ENCODE data around the gene NEURL4. TPM values are rescaled to one million over a fixed set of nuclear protein-coding genes. Genes with fewer than 3 reads are reported as not detected.

The NEURL4 gene
- total RNA-seq, 2 donors from 2014 or later: 30.2 to 55.8 TPM

DNA sequence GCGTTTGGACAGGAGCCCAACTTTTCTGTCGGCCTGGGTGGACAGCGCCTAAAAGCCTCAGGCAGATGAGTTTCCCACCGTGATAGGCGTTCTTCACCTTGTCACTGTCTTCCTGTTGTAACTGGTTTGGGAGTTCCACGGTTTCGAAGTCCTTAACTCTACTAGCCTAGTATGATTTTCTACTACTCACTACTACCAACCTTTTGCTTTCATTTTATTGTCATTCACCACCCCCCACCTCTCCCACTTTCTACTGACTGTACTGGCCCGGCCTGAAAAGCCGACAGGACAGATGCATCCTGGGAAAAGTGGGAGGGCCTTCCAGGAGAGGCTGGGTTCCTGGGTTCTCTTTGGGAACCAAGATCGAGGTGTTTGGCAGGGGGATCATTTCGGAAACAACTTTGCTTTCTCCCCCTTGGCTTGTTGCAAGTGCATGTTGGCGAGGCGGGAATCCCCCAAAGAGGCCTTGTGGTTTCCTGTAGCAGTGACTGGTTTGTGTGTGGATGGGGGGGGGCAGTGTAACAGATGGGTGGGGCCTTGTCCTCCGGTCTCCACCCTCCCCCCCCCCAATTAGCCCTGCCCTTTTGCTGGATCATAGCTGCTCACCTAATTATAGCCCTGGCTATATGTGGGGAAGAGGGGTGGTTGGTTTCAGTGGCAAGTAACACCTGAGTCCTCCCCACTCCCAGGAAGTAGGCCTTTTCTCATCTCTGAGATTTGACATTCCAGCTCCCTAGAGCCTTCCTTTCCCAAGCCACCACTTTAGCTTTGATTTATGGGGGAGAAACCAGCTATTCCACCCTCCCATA is 20.3 kb downstream of the NEURL4 start:
- DNase-seq: peak; percentile 94
- TF ChIP-seq CTCF (IDR thresholded peaks at IDR 0.05): no peak
- peaks cover 29% of the 10 kb centered on the region for H3K36me3 ChIP-seq
- intact Hi-C loops (cut with DNase I): no loop called here
- H3K4me3 ChIP-seq: peak overlapping the region; percentile 74
- H3K27me3 ChIP-seq: no peaks in the 10 kb centered on the region
- H3K4me1 ChIP-seq: peaks cover 11% of the 10 kb centered on the region
- H3K9ac ChIP-seq (ENCODE audit: low read depth in 2 of 2, low read length in 2 of 2): peak overlapping the region; percentile 79 to 98
- peak overlapping the region; percentile 92 for H3K27ac ChIP-seq
- no peaks in the 10 kb centered on the region for H3K9me3 ChIP-seq

GRCh38 chr17:7307686-7308624 is 21.2 kb downstream of the NEURL4 start:
- peak overlapping the region; percentile 92 for H3K27ac ChIP-seq
- DNase-seq: peak; percentile 59
- no peaks in the 10 kb centered on the region for H3K27me3 ChIP-seq
- peaks cover 20% of the 10 kb centered on the region for H3K36me3 ChIP-seq
- intact Hi-C loops (cut with DNase I): no loop called here
- TF ChIP-seq CTCF (IDR thresholded peaks at IDR 0.05): no peak
- H3K9me3 ChIP-seq: no peaks in the 10 kb centered on the region
- H3K9ac ChIP-seq (ENCODE audit: low read depth in 2 of 2, low read length in 2 of 2): peak overlapping the region; percentile 79 to 98
- peak overlapping the region; percentile 74 for H3K4me3 ChIP-seq
- H3K4me1 ChIP-seq: peaks cover 7% of the 10 kb centered on the region

- H3K27me3 ChIP-seq: no peaks in the 10 kb centered on the region
- no peak for TF ChIP-seq CTCF (IDR thresholded peaks at IDR 0.05)
- peak; percentile 100 for DNase-seq
- peak within 1 kb of the TSS; percentile 74 for H3K4me3 ChIP-seq
- peaks cover 12% of the 10 kb centered on the region for H3K36me3 ChIP-seq
- peak within 1 kb of the TSS; percentile 79 to 98 for H3K9ac ChIP-seq (ENCODE audit: low read depth in 2 of 2, low read length in 2 of 2)
- peaks cover 7% of the 10 kb centered on the region for H3K4me1 ChIP-seq
- intact Hi-C loops (cut with DNase I): no loop called here
- peak within 1 kb of the TSS; percentile 92 for H3K27ac ChIP-seq
- H3K9me3 ChIP-seq: no peaks in the 10 kb centered on the region
Observed at GRCh38 chr17:7306911-7307685, 22.0 kb downstream of the NEURL4 start, which contains the start of gene EIF5A. EIF5A (plus strand) TSS chr17:7307628; CDS start chr17:7309636, 2,008 bp downstream.

- no peak overlapping the region for H3K9ac ChIP-seq (ENCODE audit: low read depth in 2 of 2, low read length in 2 of 2)
- H3K27me3 ChIP-seq: no peaks in the 10 kb centered on the region
- no peaks in the 10 kb centered on the region for H3K36me3 ChIP-seq
- H3K27ac ChIP-seq: no peak overlapping the region
- no peaks in the 10 kb centered on the region for H3K4me1 ChIP-seq
- no peak overlapping the region for H3K4me3 ChIP-seq
- DNase-seq: no peak
- intact Hi-C loops (cut with DNase I): no loop called here
- no peak for TF ChIP-seq CTCF (IDR thresholded peaks at IDR 0.05)
- no peaks in the 10 kb centered on the region for H3K9me3 ChIP-seq
Observed at GRCh38 chr17:7304179-7304578, 25.0 kb downstream of the NEURL4 start.

Measured in colonic mucosa (tissue), 4 donors.